ENCODE data around the gene MRPS30.
"Not testable (repeated sequence)": the region's sequence is repeated elsewhere in the genome, so short reads cannot be mapped to it uniquely, and the experiment has no call there.

Gene MRPS30

GRCh38 chr5:44808435-44809214 is at the start of gene MRPS30:
TSS of gene MRPS30 (plus strand) at chr5:44808947. CDS start at chr5:44808963, 16 bp downstream.
- DNase-seq (ENCODE audit: low read depth), result peak; percentile 82

GRCh38 chr5:44769200-44769876 is 39.4 kb upstream of the MRPS30 start:
- no peak for DNase-seq (ENCODE audit: low read depth)

GRCh38 chr5:44769877-44770209 is 38.9 kb upstream of the MRPS30 start:
- DNase-seq (ENCODE audit: low read depth), result no peak

- DNase-seq (ENCODE audit: low read depth), result no peak
These were observed 37.7 kb upstream of the MRPS30 start for GRCh38 chr5:44770780-44771717.

GRCh38 chr5:44772397-44772796 is 36.4 kb upstream of the MRPS30 start:
- DNase-seq (ENCODE audit: low read depth), result not testable (repeated sequence)

- no peak for DNase-seq (ENCODE audit: low read depth)
These were observed 34.4 kb upstream of the MRPS30 start for GRCh38 chr5:44774279-44774880.

GRCh38 chr5:44779167-44779566 is 29.6 kb upstream of the MRPS30 start:
- no peak for DNase-seq (ENCODE audit: low read depth)

- DNase-seq (ENCODE audit: low read depth), result no peak
These were observed 25.0 kb upstream of the MRPS30 start for GRCh38 chr5:44783634-44784315.

GRCh38 chr5:44787731-44788130 is 21.0 kb upstream of the MRPS30 start:
- no peak for DNase-seq (ENCODE audit: low read depth)

- DNase-seq (ENCODE audit: low read depth), result not testable (repeated sequence)
These were observed 19.3 kb upstream of the MRPS30 start for GRCh38 chr5:44789372-44789995.

- not testable (repeated sequence) for DNase-seq (ENCODE audit: low read depth)
These were observed 16.6 kb upstream of the MRPS30 start for GRCh38 chr5:44792031-44792673.

- DNase-seq (ENCODE audit: low read depth), result no peak
These were observed 14.4 kb upstream of the MRPS30 start for GRCh38 chr5:44794371-44794770.

- no peak for DNase-seq (ENCODE audit: low read depth)
These were observed 13.3 kb upstream of the MRPS30 start for GRCh38 chr5:44795496-44795895.

- DNase-seq (ENCODE audit: low read depth), result no peak
These were observed 10.9 kb upstream of the MRPS30 start for GRCh38 chr5:44797841-44798240.

GRCh38 chr5:44801992-44802391 is 6.8 kb upstream of the MRPS30 start:
- DNase-seq (ENCODE audit: low read depth), result no peak

- no peak for DNase-seq (ENCODE audit: low read depth)
These were observed 2.1 kb upstream of the MRPS30 start for GRCh38 chr5:44806608-44807007.

GRCh38 chr5:44807269-44807668 is 1.5 kb upstream of the MRPS30 start:
- no peak for DNase-seq (ENCODE audit: low read depth)

- DNase-seq (ENCODE audit: low read depth), result peak; percentile 20
These were observed 638 bp downstream of the MRPS30 start for GRCh38 chr5:44809215-44809955.

GRCh38 chr5:44809956-44810420 is 1.2 kb downstream of the MRPS30 start:
- DNase-seq (ENCODE audit: low read depth), result no peak

GRCh38 chr5:44814761-44815160 is 6.0 kb downstream of the MRPS30 start:
- DNase-seq (ENCODE audit: low read depth), result no peak

Data from activated gamma-delta T cell treated with anti-CD3 and anti-CD28 coated beads, Interleukin-2, amount 50 U/mL, for 16 hours (primary cell).